CD4-positive, alpha-beta T cell treated with Interleukin-15 for 1 hour (primary cell): ENCODE data around the gene BAG3.

ENCODE experiments used
- DNase-seq: peaks from one replicate; pipeline ENCODE4 v3.0.0-alpha.2; 2020

BAG3 gene

GRCh38 chr10:119667562-119668328, 16.6 kb downstream of the BAG3 start:
- no peak for DNase-seq

GRCh38 chr10:119668461-119668860, 17.3 kb downstream of the BAG3 start:
- no peak for DNase-seq

GRCh38 chr10:119669331-119669730, 18.2 kb downstream of the BAG3 start:
- DNase-seq, result no peak

GRCh38 chr10:119669975-119670640, 18.9 kb downstream of the BAG3 start:
- DNase-seq, result no peak

- no peak for DNase-seq
Measured at GRCh38 chr10:119670717-119671116, 19.5 kb downstream of the BAG3 start.

GRCh38 chr10:119671381-119671780, 20.2 kb downstream of the BAG3 start:
- no peak for DNase-seq

- no peak for DNase-seq
Measured at GRCh38 chr10:119672291-119672690, 21.1 kb downstream of the BAG3 start.

- DNase-seq, result no peak
Measured at GRCh38 chr10:119673271-119673670, 22.1 kb downstream of the BAG3 start.

- DNase-seq, result no peak
Measured at GRCh38 chr10:119675483-119676170, 24.4 kb downstream of the BAG3 start.

- no peak for DNase-seq
Measured at GRCh38 chr10:119677126-119677525, 25.9 kb downstream of the BAG3 start.

- no peak for DNase-seq
Measured at GRCh38 chr10:119677904-119678755, 26.9 kb downstream of the BAG3 start.

- no peak for DNase-seq
Measured at GRCh38 chr10:119679480-119679829, 28.3 kb downstream of the BAG3 start.

- no peak for DNase-seq
Measured at GRCh38 chr10:119680050-119680449, 28.9 kb downstream of the BAG3 start.

GRCh38 chr10:119680650-119681081, 29.5 kb downstream of the BAG3 start:
- DNase-seq, result no peak

- peak; percentile 82 for DNase-seq
Measured at GRCh38 chr10:119686465-119687191, 35.4 kb downstream of the BAG3 start.

GRCh38 chr10:119687192-119688032, 36.2 kb downstream of the BAG3 start:
- DNase-seq, result no peak

- DNase-seq, result no peak
Measured at GRCh38 chr10:119688033-119688508, 36.9 kb downstream of the BAG3 start.

GRCh38 chr10:119689016-119689580, 37.9 kb downstream of the BAG3 start:
- DNase-seq, result no peak

- DNase-seq, result no peak
Measured at GRCh38 chr10:119691726-119692125, 40.5 kb downstream of the BAG3 start.

- no peak for DNase-seq
Measured at GRCh38 chr10:119693262-119693957, 42.2 kb downstream of the BAG3 start.
